ENCODE results near the gene TAS2R60. TPM values are rescaled to one million over a fixed set of nuclear protein-coding genes. Genes with fewer than 3 reads are reported as not detected.

The TAS2R60 gene
- total RNA-seq, 1 donor, result not detected

GRCh38 chr7:143439866-143440265 is 3.4 kb upstream of the TAS2R60 start:
- H3K36me3 ChIP-seq (ENCODE audit: insufficient read depth, low read length), result no peaks in the 10 kb centered on the region
- H3K4me3 ChIP-seq (ENCODE audit: insufficient read depth, low read length), result no peak overlapping the region
- H4K20me1 ChIP-seq (ENCODE audit: insufficient read depth, low read length), result no peaks in the 10 kb centered on the region
- no peaks in the 10 kb centered on the region for H3K4me1 ChIP-seq (ENCODE audit: insufficient read depth, low read length)
- no peak overlapping the region for H3K27ac ChIP-seq (ENCODE audit: low read depth, low read length)
- no peaks in the 10 kb centered on the region for H3K9me3 ChIP-seq (ENCODE audit: low read depth, low read length)
- no peak overlapping the region for H3K4me2 ChIP-seq (ENCODE audit: insufficient read depth, low read length)
- no peaks in the 10 kb centered on the region for H3K79me2 ChIP-seq (ENCODE audit: insufficient read depth, low read length)
- no peak for DNase-seq (ENCODE audit: insufficient read length, low spot score, missing footprints)
- no peak overlapping the region for H2AFZ ChIP-seq (ENCODE audit: low read length)
- no peak for TF ChIP-seq CTCF (IDR thresholded peaks at IDR 0.05; ENCODE audit: extremely low read depth, low read depth, low read length)
- H3K27me3 ChIP-seq (ENCODE audit: insufficient read depth, low read length), result peaks cover 20% of the 10 kb centered on the region

GRCh38 chr7:143444063-143444782 is 970 bp downstream of the TAS2R60 start:
- H3K9me3 ChIP-seq (ENCODE audit: low read depth, low read length), result no peaks in the 10 kb centered on the region
- H4K20me1 ChIP-seq (ENCODE audit: insufficient read depth, low read length), result no peaks in the 10 kb centered on the region
- H3K79me2 ChIP-seq (ENCODE audit: insufficient read depth, low read length), result no peaks in the 10 kb centered on the region
- TF ChIP-seq CTCF (IDR thresholded peaks at IDR 0.05; ENCODE audit: extremely low read depth, low read depth, low read length), result no peak
- H3K27me3 ChIP-seq (ENCODE audit: insufficient read depth, low read length), result peaks cover 42% of the 10 kb centered on the region
- H3K4me3 ChIP-seq (ENCODE audit: insufficient read depth, low read length), result no peak overlapping the region
- no peaks in the 10 kb centered on the region for H3K4me1 ChIP-seq (ENCODE audit: insufficient read depth, low read length)
- H3K36me3 ChIP-seq (ENCODE audit: insufficient read depth, low read length), result no peaks in the 10 kb centered on the region
- H3K27ac ChIP-seq (ENCODE audit: low read depth, low read length), result no peak overlapping the region
- no peak overlapping the region for H3K4me2 ChIP-seq (ENCODE audit: insufficient read depth, low read length)
- DNase-seq (ENCODE audit: insufficient read length, low spot score, missing footprints), result no peak
- no peak overlapping the region for H2AFZ ChIP-seq (ENCODE audit: low read length)

GRCh38 chr7:143444785-143445184 is 1.5 kb downstream of the TAS2R60 start:
- Histone ChIP-seq H3K27me3 (ENCODE audit: insufficient read depth, low read length) (peaks cover 42% of the 10 kb centered on the region), H3K27ac (ENCODE audit: low read depth, low read length) (no peak overlapping the region), H3K4me1 (ENCODE audit: insufficient read depth, low read length) (no peaks in the 10 kb centered on the region), H3K79me2 (ENCODE audit: insufficient read depth, low read length) (no peaks in the 10 kb centered on the region), H3K4me2 (ENCODE audit: insufficient read depth, low read length) (no peak overlapping the region), H2AFZ (ENCODE audit: low read length) (no peak overlapping the region), H3K4me3 (ENCODE audit: insufficient read depth, low read length) (no peak overlapping the region), H4K20me1 (ENCODE audit: insufficient read depth, low read length) (no peaks in the 10 kb centered on the region), H3K36me3 (ENCODE audit: insufficient read depth, low read length) (no peaks in the 10 kb centered on the region), H3K9me3 (ENCODE audit: low read depth, low read length) (no peaks in the 10 kb centered on the region)
- no peak for TF ChIP-seq CTCF (IDR thresholded peaks at IDR 0.05; ENCODE audit: extremely low read depth, low read depth, low read length)
- no peak for DNase-seq (ENCODE audit: insufficient read length, low spot score, missing footprints)

- H3K79me2 ChIP-seq (ENCODE audit: insufficient read depth, low read length), result no peaks in the 10 kb centered on the region
- TF ChIP-seq CTCF (IDR thresholded peaks at IDR 0.05; ENCODE audit: extremely low read depth, low read depth, low read length), result no peak
- no peak overlapping the region for H3K4me2 ChIP-seq (ENCODE audit: insufficient read depth, low read length)
- peaks cover 30% of the 10 kb centered on the region for H3K27me3 ChIP-seq (ENCODE audit: insufficient read depth, low read length)
- no peaks in the 10 kb centered on the region for H3K36me3 ChIP-seq (ENCODE audit: insufficient read depth, low read length)
- peak overlapping the region; percentile 40 for H2AFZ ChIP-seq (ENCODE audit: low read length)
- no peaks in the 10 kb centered on the region for H3K9me3 ChIP-seq (ENCODE audit: low read depth, low read length)
- no peaks in the 10 kb centered on the region for H3K4me1 ChIP-seq (ENCODE audit: insufficient read depth, low read length)
- no peak overlapping the region for H3K27ac ChIP-seq (ENCODE audit: low read depth, low read length)
- DNase-seq (ENCODE audit: insufficient read length, low spot score, missing footprints), result no peak
- H4K20me1 ChIP-seq (ENCODE audit: insufficient read depth, low read length), result no peaks in the 10 kb centered on the region
- no peak overlapping the region for H3K4me3 ChIP-seq (ENCODE audit: insufficient read depth, low read length)
Observed at GRCh38 chr7:143447466-143447865, 4.2 kb downstream of the TAS2R60 start.
